A204.1 (cell line): ENCODE measurements around the gene CTRL.

Experiments used
- FAIRE-seq: peaks from 2 replicates; lab custom pipeline; 2012; peaks lifted over from hg19 to GRCh38; lab: Jason Lieb, UNC

CTRL gene

DNA sequence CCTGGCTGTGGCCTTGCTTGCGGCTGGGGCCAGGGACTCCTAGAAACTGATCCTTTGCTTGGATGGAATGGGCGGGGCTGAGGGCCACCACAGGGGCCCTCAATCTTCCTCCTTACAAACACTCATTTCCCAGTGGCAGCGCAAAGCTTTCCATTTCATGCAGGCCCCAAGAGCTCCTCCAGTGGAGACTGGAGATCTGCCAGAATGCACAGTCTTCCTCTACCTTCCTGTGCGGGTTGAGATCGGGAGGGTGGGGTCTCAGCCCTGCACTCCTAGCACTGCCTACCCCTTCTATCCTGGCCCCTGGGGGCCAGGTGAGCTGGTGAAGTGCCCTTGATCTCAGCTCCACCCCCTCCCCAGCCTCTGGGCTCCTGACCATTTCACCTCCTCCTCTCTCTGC lies 45.3 kb downstream of the CTRL start:
- FAIRE-seq = no peak

GRCh38 chr16:67885976-67886375 lies 45.7 kb downstream of the CTRL start:
- no peak for FAIRE-seq

DNA sequence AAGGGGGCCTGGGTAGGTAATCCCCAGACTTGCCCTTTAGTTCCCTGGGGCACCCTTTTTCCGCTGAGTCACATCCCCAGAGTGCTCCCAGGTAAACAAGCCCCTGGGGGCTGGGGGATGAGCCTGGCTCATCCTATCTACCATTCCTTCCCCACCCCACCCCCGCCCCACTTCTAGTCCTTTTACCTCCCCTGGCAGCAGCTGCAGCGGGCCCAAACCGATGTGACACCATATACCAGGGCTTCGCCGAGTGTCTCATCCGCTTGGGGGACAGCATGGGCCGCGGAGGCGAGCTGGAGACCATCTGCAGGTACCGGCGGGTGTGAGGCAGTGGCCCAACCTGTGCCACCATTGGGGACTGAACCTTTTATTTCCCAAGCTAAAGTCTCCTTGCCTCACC lies 46.1 kb downstream of the CTRL start:
- no peak for FAIRE-seq

DNA sequence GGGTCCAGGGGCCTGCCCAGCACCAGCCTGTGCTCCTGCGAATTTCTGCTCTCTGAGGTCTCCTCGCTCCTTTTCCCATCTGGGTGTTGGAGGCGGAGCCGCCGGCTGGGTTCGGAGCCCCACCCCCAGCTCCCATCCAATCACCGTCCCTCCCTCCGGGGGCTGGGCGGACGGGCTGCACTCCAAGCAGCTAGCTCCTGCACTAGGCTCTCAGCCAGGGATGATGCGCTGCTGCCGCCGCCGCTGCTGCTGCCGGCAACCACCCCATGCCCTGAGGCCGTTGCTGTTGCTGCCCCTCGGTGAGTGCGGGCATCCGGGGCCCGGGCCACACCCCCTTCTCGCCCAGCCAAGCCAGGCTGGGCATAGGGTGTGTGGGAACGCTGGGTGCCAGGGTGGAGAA lies 47.0 kb downstream of the CTRL start, which contains the start of gene NRN1L:
NRN1L (plus strand) TSS at position 202 of the 400 bp plus-strand sequence; CDS start at position 221, 19 bp downstream.
- FAIRE-seq = no peak

DNA sequence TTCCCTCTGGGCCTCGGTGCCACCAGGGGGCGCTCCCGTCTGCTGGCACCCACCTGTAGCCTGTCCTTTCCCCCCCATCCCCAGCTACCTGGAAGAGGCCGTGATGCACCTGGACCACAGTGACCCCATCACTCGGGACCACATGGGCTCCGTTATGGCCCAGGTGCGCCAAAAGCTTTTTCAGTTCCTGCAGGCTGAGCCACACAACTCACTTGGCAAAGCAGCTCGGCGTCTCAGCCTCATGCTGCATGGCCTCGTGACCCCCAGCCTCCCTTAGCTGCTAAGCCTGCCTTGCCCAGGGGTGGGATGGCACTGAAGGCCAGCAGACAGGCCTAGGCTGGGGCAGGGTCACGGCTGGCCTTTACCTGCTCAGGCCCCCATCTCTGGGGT lies 47.8 kb downstream of the CTRL start:
- no peak for FAIRE-seq

- FAIRE-seq = no peak
Observed at GRCh38 chr16:67883146-67883871, 48.4 kb downstream of the CTRL start.

DNA sequence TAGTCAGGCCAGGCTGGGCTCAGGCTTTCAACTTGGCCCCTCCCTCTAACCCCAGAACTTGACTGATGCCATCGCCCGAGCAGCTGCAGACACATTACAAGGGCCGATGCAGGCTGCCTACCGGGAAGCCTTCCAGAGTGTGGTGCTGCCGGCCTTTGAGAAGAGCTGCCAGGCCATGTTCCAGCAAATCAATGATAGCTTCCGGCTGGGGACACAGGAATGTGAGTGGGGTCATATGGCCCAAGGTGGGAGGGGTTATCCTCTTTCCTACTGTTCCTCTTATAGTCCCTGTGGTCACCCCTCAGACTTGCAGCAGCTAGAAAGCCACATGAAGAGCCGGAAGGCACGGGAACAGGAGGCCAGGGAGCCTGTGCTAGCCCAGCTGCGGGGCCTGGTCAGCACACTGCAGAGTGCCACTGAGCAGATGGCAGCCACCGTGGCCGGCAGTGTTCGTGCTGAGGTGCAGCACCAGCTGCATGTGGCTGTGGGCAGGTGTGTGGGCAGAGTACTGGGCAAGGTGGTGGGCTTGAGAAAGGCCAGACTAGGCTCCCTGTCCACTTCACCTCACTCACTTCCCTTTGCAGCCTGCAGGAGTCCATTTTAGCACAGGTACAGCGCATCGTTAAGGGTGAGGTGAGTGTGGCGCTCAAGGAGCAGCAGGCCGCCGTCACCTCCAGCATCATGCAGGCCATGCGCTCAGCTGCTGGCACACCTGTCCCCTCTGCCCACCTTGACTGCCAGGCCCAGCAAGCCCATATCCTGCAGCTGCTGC lies 49.1 kb downstream of the CTRL start:
- FAIRE-seq = no peak

DNA sequence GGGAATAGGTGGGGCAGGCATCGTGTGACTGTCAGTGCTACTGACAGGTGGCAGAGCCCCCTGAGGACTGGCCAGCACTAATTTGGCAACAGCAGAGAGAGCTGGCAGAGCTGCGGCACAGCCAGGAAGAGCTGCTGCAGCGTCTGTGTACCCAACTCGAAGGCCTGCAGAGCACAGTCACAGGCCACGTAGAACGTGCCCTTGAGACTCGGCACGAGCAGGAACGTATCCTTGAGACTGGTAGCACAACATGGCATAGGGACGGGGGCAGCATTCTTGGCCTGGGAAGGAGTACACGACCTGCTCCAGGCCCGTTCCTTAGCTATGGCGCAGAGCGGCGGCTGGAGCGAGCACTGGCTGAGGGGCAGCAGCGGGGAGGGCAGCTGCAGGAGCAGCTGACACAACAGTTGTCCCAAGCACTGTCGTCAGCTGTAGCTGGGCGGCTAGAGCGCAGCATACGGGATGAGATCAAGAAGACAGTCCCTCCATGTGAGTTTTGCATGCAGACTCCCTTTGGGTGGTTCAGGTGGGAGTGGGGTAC lies 50.0 kb downstream of the CTRL start:
- no peak for FAIRE-seq

DNA sequence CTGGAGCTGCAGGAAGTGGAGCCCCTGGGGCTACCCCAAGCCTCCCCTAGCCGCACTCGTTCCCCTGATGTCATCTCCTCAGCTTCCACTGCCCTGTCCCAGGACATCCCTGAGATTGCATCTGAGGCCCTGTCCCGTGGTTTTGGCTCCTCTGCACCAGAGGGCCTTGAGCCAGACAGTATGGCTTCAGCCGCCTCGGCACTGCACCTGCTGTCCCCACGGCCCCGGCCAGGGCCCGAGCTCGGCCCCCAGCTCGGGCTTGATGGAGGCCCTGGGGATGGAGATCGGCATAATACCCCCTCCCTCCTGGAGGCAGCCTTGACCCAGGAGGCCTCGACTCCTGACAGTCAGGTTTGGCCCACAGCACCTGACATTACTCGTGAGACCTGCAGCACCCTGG lies 51.1 kb downstream of the CTRL start:
- no peak for FAIRE-seq

DNA sequence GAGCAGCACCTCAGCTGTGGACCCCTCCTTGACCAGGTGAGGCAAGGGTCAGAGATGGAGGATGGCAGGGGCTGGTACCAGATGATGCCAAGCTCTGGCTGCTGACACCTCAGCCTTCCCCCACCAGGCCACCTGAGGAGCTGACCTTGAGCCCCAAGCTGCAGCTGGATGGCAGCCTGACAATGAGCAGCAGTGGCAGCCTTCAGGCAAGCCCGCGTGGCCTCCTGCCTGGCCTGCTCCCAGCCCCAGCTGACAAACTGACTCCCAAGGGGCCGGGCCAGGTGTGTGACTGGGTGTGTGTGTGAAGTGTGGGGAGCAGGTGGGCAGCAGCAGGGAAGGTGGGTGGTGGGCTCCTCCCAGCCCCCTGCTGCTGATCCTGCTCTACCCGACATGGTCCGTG lies 51.7 kb downstream of the CTRL start:
- FAIRE-seq = no peak
